ENCODE results near the gene CLCN4.

The CLCN4 gene

DNA sequence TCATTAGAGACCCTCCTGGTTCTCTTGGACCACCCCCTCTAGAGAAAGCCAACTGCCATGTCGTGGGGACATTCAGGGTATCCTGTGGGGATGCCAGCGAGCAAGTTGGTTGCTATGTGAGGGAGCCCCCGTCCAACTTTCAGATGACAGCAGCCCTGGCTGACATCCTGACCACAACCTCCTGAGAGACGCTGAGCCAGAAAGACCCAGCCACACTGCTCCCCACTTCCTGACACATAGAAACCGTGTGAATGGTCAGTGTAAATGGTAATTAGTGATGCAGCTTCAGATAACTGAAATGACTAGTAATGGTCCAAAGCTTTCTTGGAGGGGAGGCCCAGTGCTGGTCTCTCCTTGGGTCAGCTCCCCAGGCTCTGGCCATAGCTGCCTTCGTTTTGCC is 10.8 kb downstream of the CLCN4 start:
- no peak for DNase-seq (ENCODE audit: low read depth)

DNA sequence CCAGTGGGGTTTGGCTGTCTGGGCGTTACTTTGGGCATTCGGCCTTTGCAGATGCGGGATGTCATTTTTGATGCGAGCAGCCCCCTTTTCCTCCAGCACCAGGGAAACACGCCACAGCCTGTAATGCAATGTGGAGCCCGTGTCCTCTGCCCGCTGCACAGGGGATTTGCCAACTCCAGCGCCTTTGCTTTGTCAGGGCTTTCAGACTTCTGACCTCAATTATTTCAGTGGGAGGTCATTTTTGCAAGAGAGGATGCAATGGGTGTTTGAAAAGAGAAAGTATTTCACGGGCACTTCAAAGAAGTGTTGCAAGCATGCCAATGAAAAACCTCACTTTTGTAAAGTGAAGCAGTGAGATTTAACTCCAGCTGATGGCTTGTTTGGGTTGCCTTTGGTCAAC is 11.5 kb downstream of the CLCN4 start:
- DNase-seq (ENCODE audit: low read depth): no peak

DNA sequence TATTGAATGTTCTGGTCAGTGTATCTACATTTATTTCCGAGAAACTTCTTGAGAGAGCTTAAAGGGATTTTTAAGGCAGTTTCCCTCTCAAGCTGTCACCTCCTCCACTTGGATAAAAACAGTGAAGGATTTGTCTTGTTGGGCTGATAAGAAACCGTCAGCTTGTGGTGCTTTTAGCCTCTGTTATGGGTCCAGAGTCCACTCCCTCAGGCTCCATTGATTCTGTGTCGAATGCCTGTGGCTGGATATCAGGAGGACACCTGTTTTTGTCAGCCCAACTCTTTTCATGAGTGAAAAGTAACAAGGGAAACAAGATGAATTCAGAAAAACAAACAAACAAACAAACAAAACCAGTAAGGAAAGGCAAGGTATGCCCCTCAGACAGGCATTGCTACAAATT is 12.4 kb downstream of the CLCN4 start:
- no peak for DNase-seq (ENCODE audit: low read depth)

DNA sequence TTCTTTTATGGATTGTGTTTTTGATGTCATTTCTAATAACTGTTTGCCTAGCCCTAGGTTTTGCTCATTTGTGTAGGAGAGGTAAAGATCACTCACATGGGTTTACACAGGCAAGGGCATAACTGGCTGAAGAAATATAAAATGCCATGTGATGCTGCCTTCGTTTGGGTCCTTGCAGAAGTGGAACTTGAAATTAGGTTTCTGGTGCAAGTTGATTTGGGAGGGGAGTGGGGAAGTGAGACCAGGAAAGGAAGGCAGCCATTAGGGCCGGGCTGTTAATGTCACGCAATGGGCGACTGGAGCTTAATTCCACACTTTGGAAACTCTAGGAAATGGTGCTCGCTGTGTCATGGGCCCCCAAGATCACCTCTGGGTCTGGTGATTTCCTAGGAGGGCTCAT is 14.5 kb downstream of the CLCN4 start:
- DNase-seq (ENCODE audit: low read depth): no peak

DNA sequence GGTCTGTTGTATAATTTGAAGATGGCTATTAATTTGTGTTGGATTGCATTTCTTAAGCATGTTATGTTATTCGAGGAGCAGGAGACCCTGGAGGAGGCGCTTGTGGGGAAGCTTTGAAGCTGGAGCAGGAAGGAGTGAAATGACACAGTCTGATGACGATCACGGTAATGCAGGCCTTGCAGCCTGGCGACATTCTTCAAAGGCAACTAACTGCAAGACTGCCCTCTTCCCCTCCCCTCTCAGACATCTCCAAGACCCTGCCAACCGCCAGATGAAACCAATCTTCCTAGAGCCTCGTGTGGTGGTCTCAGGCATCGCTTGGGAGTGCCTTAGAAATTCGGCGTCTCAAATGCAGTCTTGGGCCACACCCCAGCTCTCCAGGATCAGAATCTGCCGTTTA is 16.1 kb downstream of the CLCN4 start:
- no peak for DNase-seq (ENCODE audit: low read depth)

GRCh38 chrX:10173331-10173900 is 16.6 kb downstream of the CLCN4 start:
- no peak for DNase-seq (ENCODE audit: low read depth)

GRCh38 chrX:10174051-10174450 is 17.3 kb downstream of the CLCN4 start:
- DNase-seq (ENCODE audit: low read depth): no peak

- no peak for DNase-seq (ENCODE audit: low read depth)
Observed at GRCh38 chrX:10174810-10175209, 18.0 kb downstream of the CLCN4 start.

DNA sequence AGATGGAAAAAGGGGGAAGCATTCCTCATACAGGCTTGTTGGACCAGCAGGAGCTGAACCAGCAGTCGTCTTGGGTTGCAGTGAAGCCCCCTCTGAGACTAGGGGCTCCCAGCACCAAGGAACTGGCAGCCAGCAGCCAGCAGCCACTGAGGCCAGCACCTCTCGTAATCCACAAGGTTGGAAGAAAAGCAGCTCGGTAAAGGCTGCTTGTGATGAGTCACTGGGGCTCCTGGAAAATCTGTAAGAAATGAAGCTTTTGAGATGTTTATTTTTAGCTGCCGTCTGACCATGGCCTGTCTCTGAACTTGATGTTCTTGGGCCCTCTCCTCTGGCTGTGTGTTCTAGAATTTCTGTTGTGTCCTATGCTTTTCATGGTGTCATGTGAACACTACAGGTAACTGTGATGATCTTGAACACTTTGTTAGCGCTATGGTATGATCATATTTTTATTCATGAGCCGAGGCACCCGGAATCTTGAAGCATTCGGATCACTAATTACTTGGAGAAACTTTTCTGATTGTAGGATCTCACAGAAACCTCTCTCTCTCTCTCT is 18.6 kb downstream of the CLCN4 start:
- no peak for DNase-seq (ENCODE audit: low read depth)

DNA sequence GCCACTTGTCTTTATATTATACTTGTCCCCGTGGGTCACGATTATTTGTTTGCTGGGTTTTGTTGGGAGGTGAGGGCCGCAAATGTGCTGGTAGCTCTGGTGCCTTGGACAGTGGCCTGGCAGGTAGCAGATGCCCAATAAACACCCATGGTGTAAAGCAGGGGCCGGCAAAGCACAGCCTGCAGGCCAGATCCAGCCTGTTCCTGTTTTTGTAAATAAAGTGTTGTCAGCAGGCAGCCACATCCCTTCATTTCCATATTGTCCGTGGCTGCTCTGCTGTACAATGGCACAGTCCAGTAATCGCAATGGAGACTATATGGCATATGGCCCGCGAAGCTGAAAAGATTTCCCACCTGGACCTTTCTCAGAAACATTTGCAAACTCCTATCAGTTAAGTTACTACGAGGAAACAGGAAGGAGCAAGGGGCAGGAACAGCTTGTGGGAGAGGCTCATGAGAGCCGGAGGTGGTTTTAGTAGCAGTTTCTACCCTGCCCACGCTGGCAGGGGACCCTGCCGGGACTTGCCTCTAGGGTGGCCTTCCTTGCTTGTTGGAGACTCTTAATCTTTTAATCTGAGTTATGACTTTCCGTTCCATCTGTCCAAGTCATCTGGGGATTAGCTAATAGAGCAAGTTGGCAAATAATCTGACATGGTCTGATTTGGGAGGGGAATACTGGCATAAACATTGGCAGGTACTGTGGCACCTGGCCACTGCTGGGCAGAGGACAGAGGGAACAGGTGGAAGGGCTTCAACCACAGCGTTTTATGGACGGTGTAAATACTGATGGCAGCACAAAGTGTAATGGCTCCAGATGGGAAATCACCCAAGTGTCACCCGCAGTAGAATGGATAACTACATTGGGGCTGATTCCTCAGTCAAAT is 19.6 kb downstream of the CLCN4 start:
- no peak for DNase-seq (ENCODE audit: low read depth)

DNA sequence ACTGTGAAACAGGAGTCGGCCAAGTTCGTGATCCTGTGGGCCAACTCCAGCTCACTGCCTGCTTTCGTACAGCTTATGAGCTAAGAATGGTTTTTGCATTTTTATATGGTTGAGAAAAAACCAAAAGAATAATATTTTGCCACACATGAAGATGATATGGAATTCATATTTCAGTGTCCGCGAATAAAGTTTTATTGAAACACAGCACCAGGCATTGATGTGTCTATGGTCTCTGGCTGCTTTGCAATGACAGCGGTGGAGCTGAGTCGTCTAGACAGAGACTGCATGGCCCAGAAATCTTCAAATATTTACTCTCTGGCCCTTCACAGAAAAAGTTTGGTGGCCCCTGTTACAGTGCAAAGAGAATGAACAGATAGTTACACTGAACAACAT is 20.2 kb downstream of the CLCN4 start:
- DNase-seq (ENCODE audit: low read depth): no peak

GRCh38 chrX:10177601-10178000 is 20.8 kb downstream of the CLCN4 start:
- DNase-seq (ENCODE audit: low read depth): no peak

GRCh38 chrX:10178866-10179463 is 22.2 kb downstream of the CLCN4 start:
- DNase-seq (ENCODE audit: low read depth): no peak

DNA sequence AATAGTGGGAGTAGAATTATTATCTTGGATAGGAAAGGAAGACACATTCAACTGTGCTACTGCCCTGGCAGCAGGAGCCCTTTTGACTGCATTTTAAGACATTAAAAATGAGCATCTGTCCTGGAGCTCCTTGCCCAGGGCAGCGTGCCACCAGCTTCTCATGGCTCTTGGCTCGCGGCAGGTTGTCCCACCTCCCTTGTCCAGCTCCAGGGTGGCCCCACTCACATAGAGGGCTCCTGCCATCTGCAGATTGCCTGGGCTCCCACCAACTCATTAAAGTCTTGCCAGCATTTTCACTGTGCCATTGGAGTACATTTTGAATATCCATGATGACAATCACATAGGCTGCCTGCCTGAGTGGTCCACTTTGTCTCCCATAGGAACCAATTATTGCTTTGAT is 27.0 kb downstream of the CLCN4 start:
- no peak for DNase-seq (ENCODE audit: low read depth)

DNA sequence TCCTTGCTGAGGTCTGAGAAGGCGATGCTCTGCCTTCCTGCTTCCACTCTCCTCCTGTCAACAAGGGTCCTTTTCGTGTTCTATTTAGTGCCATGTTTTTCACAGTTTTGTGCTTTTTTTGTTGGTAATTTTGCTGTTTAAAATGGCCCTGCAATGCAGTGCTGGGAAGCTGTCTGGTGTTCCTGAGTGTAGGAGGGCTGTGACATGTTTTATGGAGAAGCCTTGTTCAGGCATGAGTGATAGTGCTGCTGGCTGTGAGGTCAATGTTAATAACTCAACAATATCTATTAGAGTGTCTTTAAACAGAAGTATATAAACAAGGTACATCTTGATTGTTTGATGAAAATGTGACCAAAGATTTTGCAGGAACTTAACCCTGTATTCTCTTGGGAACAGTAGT is 27.6 kb downstream of the CLCN4 start:
- DNase-seq (ENCODE audit: low read depth): no peak

GRCh38 chrX:10186355-10186754 is 29.6 kb downstream of the CLCN4 start:
- no peak for DNase-seq (ENCODE audit: low read depth)

DNA sequence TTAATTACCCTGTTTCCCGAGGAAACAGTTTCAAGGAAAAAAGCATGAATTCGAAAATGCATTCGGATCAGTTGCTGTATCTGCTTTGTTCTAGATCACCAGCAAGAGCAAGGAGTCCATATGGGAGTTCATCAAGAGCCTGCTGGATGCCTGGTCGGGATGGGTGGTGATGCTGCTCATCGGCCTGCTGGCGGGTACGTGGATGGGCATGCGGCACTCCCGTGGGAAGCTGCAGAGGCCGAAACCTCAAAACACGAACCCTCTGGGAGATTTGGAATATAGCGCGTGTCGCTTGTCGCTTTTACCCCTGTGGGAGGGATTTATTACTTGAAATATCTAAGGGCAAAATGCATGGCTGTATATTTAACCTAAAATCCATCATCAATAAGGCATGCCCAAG is 30.6 kb downstream of the CLCN4 start:
- no peak for DNase-seq (ENCODE audit: low read depth)

GRCh38 chrX:10189317-10190268 is 32.8 kb downstream of the CLCN4 start:
- DNase-seq (ENCODE audit: low read depth): peak; percentile 54

DNA sequence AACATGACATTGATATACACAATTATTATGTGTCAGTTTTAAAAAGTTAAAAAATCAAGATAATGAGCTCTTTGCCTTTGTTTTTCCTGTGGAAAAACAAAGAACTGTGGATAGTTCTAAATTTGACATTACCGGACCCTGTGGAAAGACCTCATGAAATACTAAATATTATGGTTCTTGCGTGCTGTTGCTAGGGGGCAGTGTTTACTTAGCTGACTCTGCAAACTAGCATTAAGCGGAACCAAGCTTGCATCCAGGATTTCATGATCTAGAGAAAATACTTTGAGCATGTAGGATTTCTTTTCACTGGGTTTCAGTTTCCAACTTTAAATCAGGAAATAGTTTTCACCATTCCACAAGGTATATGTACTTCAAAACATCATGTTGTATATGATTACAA is 33.6 kb downstream of the CLCN4 start:
- DNase-seq (ENCODE audit: low read depth): no peak

- no peak for DNase-seq (ENCODE audit: low read depth)
Observed at GRCh38 chrX:10193587-10193986, 36.8 kb downstream of the CLCN4 start.

DNA sequence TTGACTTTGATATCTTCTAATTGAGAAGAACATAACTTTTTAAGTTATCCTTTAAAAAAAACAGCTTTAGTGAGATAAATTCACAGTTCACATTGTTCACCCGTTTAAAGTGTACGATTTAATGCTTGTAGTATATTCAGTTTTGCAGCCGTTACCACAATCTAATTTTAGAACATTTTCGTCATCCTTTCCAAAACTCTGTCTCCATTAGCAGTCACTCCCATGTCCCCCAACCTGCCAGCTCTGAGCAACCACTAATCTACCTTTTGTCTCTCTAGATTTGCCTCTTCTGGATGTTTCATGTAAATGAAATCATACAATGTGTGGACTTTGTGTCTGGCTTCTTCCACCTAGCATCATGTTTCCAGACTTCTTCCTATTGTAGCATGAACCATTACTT is 38.6 kb downstream of the CLCN4 start:
- no peak for DNase-seq (ENCODE audit: low read depth)

DNA sequence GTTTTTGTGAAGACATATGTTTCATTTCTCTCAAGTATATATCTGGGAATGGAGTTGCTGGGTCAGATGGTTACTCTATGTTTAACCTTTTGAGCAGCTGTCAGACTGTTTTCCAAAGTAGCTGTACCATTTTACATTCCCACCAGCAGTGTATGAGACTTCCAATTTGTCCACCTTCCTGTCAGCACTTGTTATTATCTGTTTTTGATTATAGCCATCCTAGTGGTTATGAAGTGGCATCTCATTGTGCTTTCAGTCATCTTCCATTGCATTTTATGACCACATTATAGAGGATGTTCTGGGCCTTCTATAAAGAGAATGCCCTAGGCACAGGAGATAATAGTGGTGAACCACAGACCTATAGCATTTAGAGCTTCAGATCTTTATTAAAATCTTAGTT is 39.2 kb downstream of the CLCN4 start:
- DNase-seq (ENCODE audit: low read depth): no peak

Measured in stimulated activated CD8-positive, alpha-beta memory T cell treated with anti-CD3 and anti-CD28 coated beads, Interleukin-12 subunit alpha, Interleukin-12 subunit beta, amount 100 ng/mL, for 1 hour (primary cell).